T-helper 2 cell treated with Interferon-gamma antibody and Interleukin-4, amounts not matched to agents 100 ng/mL and 5 ng/mL, for 36 hours (primary cell): ENCODE data around the gene MPI. TPM values are rescaled to one million over a fixed set of nuclear protein-coding genes. Genes with fewer than 3 reads are reported as not detected.
"Not testable (repeated sequence)": the region's sequence is repeated elsewhere in the genome, so short reads cannot be mapped to it uniquely, and the experiment has no call there.

Experiments
- intact Hi-C: fragments of 100-400 bp; cut with micrococcal nuclease; formaldehyde crosslinking; loops from one replicate; pipeline ENCODE4 v1.15.1; 2023
- total RNA-seq: library from RNA; stranded (reverse); gene quantifications from 2 replicates; pipeline ENCODE4 v1.2.3, GENCODE V29; 2022

Gene MPI
- total RNA-seq, 1 donor from 2014 or later = 67.2 TPM

- intact Hi-C loops = no loop called here
These were observed 30.6 kb downstream of the MPI start for GRCh38 chr15:74920456-74920855.

DNA sequence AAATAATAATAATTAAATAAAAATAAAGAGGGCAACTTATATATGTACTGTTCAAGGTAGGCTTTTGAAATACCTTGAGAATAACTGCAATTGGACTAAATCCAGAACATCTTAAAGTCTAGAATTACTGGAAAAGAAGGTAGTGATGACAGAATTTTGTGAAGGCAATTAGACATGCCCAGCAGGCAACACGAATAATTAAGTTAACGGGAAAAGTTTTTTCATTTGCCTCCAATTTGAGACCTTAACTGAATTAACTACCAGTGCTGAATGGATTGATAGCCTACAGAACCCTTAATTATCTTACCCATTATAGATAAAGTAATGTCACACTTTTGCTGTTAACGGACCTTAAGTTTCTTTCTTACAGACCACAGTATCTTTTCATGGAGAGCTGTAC is 34.7 kb downstream of the MPI start:
- intact Hi-C loops = no loop called here

DNA sequence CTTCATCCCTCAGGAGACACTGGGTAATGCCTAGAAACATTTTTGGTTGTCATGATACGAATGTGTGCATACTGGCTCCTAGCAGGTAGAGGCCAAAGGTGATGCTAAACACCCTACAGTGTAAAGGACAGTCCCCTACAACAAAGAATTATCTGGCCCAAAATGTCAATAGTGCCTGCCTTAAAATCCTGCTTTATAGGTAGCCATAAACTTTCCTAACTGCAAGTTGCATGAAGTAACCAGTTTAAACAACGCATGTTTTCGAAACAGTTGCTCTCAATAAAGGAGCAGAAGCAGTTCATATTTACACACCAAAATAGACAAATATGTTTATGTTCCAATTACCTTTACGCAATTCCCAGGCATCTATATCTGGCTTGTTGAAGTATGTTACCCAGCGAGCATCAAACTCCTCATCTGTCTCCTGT is 38.9 kb downstream of the MPI start:
- intact Hi-C loops = no loop called here

DNA sequence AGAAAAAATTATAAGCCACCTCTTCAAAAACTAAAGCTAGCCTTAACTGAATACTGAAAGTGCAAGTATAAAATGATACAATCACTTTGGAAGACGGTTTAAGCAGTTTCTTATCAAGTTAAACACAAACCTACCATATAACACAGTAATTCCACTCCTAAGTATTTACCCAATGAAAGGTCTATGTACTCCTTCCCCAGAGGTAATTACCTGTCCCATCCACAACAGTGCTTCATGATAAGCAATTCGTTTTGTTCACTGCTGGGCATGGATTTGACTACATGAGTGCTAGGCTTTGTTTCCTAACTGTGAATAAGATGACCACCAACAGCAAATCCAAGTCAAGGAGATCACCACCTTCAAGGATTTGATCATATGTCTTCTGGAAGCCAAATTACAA is 43.7 kb downstream of the MPI start:
- intact Hi-C loops = no loop called here

DNA sequence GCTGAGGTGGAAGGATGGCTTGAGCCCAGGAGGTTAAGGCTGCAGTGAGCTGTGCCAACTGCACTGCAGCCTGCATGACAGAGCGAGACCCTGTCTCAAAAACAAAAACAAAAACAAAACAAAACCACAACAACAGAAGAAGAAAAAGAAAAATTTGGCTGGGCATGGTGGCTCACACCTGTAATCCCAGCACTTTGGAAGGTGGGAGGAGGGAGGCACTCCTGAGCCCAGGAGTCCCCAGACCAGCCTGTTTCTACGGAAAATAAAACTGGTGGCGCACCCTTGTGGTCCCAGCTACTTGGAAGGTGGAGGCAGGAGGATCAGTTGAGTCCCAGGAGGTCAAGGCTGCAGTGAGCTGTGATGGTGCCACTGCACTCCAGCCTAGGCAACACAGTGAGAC is 45.4 kb downstream of the MPI start:
- intact Hi-C loops = not testable (repeated sequence)

DNA sequence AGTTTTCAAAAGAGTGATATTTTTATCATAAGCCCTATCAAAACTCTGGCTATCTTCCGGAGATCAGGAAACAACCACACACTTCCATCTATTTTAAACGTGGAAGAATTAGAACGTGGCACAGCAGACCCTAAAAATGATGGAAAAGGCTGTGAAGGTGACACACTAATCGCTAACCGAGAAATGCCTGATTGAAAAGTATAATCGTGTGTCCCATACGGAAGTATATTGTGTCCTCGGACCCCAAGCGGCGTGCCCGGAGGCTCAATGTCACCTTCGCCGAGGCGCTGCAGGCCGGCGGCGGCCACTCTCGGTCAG is 47.4 kb downstream of the MPI start:
- intact Hi-C loops = no loop called here

DNA sequence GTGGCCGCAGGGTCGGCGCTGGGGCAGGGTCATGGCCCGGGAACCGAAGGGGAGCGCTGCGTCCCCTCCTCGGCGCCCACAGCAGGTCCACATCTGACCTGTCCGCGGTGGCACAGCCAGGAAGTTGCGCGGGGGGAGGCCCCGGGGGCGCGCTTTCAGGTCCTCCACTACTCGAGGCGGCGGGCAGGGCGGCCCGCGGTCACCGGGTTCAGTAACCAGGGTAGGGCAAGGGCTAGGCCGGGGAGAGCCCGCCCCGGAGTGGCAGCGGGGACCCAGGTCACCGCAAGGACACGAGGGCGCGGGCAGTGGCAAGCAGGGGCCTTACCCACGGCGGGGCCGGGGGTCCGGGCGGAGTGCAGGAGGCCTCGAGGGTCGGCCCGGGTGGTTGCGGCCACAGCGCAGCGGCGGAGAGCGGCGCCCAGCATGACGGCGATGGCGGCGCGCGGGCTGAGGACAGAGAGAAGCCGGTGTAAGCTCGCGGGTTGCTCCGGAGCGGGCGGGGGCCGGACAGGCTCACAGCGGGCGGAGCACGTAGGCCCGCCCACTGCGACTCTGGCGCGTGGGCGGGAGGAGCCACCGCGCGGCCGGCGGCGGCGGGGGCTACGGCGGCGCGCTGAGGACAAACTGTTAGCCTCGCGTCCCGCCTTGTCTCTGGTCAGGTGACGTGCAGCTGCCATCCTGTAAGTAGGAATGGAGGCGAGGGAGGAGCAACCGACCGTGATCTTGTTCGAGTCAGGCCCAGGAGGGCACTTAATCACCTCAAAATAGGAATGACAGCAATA is 47.9 kb downstream of the MPI start, which contains the start of gene COX5A:
COX5A (minus strand) TSS at position 484 of the 782 bp plus-strand sequence; CDS start at position 425, 59 bp downstream.
- intact Hi-C loops = loop anchor here (1.0 kb wide), 5 partner anchors 19 to 322 kb away; partner anchors contain the start of genes CLK3, RPP25, SCAMP2 and ULK3

- intact Hi-C loops = loop anchor here (1.0 to 5.0 kb wide), 4 partner anchors 43 to 315 kb away; partner anchors contain the start of gene FAM219B
These were observed 60.5 kb downstream of the MPI start for GRCh38 chr15:74950078-74950908.

DNA sequence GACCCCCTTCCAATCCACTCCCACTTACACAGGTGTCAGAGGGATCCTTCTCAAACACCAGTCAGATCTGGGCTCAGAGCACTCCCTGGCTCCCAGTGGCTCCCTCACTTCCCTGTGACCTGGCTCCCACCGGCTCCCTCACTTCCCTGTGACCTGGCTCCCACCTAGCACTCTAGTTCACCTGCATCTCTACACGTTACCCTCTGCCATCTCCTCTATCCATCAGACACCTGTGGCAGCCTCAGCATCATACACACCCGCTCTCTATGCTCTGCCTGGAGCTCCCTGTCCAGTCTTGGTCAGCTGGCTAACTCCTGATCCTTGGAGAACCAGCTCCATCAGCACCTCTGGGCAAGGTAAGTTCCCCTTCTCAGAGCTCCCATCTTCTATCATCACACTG is 61.2 kb downstream of the MPI start:
- intact Hi-C loops = loop anchor here (2.0 to 5.0 kb wide), 3 partner anchors 44 to 316 kb away; partner anchors contain the start of gene FAM219B

Other genes starting within 250 kb of the MPI start
- gene EDC3, start 194.0 kb upstream of the MPI start, total RNA-seq = 43.4 and 47.9 TPM in 2 replicates
- gene CYP1A1, start 164.5 kb upstream of the MPI start, total RNA-seq = 1.0 TPM in 2 replicates
- not detected in 2 replicates for gene CYP1A2, start 141.2 kb upstream of the MPI start, total RNA-seq
- gene CSK, start 108.0 kb upstream of the MPI start, total RNA-seq = 407 and 408 TPM in 2 replicates
- 0.64 and 0.93 TPM in 2 replicates for gene LMAN1L, start 77.2 kb upstream of the MPI start, total RNA-seq
- 0.25 TPM in 2 replicates for gene CPLX3, start 63.4 kb upstream of the MPI start, total RNA-seq
- gene ULK3, start 46.9 kb upstream of the MPI start, total RNA-seq = 55.4 and 59.6 TPM in 2 replicates
- gene SCAMP2, start 16.7 kb upstream of the MPI start, total RNA-seq = 132 and 135 TPM in 2 replicates
- 85.8 and 86.5 TPM in 2 replicates for gene FAM219B, start 16.8 kb downstream of the MPI start, total RNA-seq
- 281 and 287 TPM in 2 replicates for gene COX5A, start 48.0 kb downstream of the MPI start, total RNA-seq
- 9.6 and 10.3 TPM in 2 replicates for gene RPP25, start 66.7 kb downstream of the MPI start, total RNA-seq
- gene SCAMP5, start 105.5 kb downstream of the MPI start, total RNA-seq = 0.80 and 0.86 TPM in 2 replicates
- 50.2 and 50.4 TPM in 2 replicates for gene PPCDC, start 133.5 kb downstream of the MPI start, total RNA-seq